NB4 (cell line): ENCODE data around the gene SLC66A2.

ENCODE experiments used
- DNase-seq: peaks from one replicate; pipeline ENCODE4 v3.0.0; 2010; ENCODE audit warnings: low read depth
- H3K4me3 ChIP-seq: one replicate; pipeline ENCODE4 v1.5.1; 2011; ENCODE audit warnings: mild to moderate bottlenecking, low read depth, low read length, moderate library complexity
- CTCF ChIP-seq: IDR thresholded peaks from one replicate; pipeline ENCODE4 v1.5.1; 2012; ENCODE audit warnings: low read depth, low read length
- MAX ChIP-seq: IDR thresholded peaks from 2 replicates; pipeline ENCODE4 v1.6.1; 2011; ENCODE audit warnings: low read depth, low read length
- MYC ChIP-seq: IDR thresholded peaks from 2 replicates; pipeline ENCODE4 v1.6.1; 2011; ENCODE audit warnings: low read depth, low read length
- POLR2A ChIP-seq: IDR thresholded peaks from 2 replicates; pipeline ENCODE4 v1.6.1; 2011; ENCODE audit warnings: mild to moderate bottlenecking; ENCODE audit not compliant: insufficient read length; ENCODE audit errors: extremely low read depth

The SLC66A2 gene

GRCh38 chr18:79983253-79983652 is 31.8 kb upstream of the SLC66A2 start:
- no peak for TF ChIP-seq POLR2A
- TF ChIP-seq MYC: no peak
- no peak for TF ChIP-seq MAX
- TF ChIP-seq CTCF: no peak
- no peak for DNase-seq
- H3K4me3 ChIP-seq: no peak overlapping the region

DNA sequence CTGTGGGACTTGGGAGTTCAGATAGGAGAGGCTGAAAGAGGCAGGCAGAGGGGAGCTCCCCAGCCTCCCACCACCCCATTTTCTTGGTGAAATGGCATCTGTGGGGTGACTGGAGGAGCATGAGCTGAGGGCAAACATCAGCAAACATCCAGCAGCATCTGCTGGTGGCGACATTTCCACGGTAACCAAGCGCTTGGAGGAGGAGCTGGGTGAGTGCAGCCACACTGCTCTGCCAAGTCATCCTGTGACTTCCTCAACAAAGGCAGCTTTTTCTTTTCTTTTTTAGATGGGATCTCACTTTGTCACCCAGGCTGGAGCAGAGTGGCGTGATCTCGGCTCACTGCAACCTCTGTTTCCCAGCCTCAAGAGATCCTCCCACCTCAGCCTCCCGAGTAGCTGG is 31.3 kb upstream of the SLC66A2 start:
- TF ChIP-seq CTCF (no peak), POLR2A (no peak), MAX (no peak), MYC (no peak)
- peak; percentile 69 for DNase-seq
- H3K4me3 ChIP-seq: no peak overlapping the region

- no peak overlapping the region for H3K4me3 ChIP-seq
These were observed 29.1 kb upstream of the SLC66A2 start for GRCh38 chr18:79980585-79980984.

DNA sequence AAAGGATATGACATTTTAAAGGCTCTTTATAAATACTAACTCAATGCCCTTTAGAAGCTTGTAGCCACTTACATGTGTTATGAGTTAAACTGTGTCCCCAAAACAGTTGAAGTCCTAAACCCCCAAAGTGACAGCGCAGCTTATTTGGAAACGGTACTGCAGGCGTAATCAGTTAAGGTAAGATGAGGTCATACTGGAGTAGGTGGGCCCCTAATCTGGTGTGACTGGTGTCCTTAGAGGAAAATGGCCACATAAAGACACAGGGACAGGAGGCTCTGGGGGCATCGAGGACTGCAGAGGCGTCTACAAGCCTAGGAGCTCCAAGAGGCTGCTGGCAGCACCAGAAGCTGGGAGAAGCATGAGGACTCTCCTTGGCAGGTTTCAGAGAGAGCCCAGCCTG is 28.4 kb upstream of the SLC66A2 start:
- no peak for DNase-seq
- TF ChIP-seq MYC (no peak), CTCF (no peak), POLR2A (no peak), MAX (no peak)
- H3K4me3 ChIP-seq: no peak overlapping the region

More at GRCh38 chr18:79980585-79980984, 29.1 kb upstream of the SLC66A2 start:
- no peak for DNase-seq
- no peak for TF ChIP-seq POLR2A
- TF ChIP-seq CTCF: no peak
- TF ChIP-seq MYC: no peak
- peak; percentile 52; the same call in 1 of the 2 replicates for TF ChIP-seq MAX

- no peak for DNase-seq
- TF ChIP-seq MYC (no peak), MAX (no peak), POLR2A (no peak), CTCF (no peak)
These were observed 24.7 kb upstream of the SLC66A2 start for GRCh38 chr18:79975985-79976680.

DNA sequence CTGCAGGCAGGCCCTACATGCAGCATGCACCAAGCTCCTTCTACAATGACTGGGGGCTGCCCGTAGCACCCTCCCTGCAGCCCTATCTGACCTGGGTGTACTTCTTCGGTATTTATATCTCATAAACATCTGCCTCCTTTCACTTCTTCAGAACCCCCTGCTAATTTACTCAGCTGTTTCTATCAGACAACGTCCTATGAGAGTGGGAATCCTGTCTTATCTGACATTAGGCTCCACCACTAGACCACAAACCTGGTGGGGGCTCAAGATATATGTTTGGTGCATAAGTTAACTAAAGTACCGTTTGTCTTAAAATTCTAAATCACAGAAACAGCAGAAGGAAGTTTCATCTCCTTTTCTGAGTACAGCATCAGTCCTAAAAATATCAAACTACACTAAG is 23.6 kb upstream of the SLC66A2 start:
- TF ChIP-seq MYC (no peak), POLR2A (no peak), CTCF (no peak), MAX (no peak)
- no peak for DNase-seq
- no peak overlapping the region for H3K4me3 ChIP-seq

More at GRCh38 chr18:79975985-79976680, 24.7 kb upstream of the SLC66A2 start:
- no peak overlapping the region for H3K4me3 ChIP-seq
